GM04504 (cell line): ENCODE results near the gene CD151.

Experiments used
- DNase-seq: peaks from one replicate; pipeline ENCODE4 v3.0.0-alpha.2; 2012; ENCODE audit warnings: low read depth

Gene CD151

GRCh38 chr11:871472-871871, 38.7 kb downstream of the CD151 start:
- DNase-seq = no peak

- DNase-seq = no peak
Measured at GRCh38 chr11:872799-873198, 40.0 kb downstream of the CD151 start.

GRCh38 chr11:873706-874105, 41.0 kb downstream of the CD151 start:
- no peak for DNase-seq

- DNase-seq = no peak
Measured at GRCh38 chr11:875203-875602, 42.5 kb downstream of the CD151 start.

DNA sequence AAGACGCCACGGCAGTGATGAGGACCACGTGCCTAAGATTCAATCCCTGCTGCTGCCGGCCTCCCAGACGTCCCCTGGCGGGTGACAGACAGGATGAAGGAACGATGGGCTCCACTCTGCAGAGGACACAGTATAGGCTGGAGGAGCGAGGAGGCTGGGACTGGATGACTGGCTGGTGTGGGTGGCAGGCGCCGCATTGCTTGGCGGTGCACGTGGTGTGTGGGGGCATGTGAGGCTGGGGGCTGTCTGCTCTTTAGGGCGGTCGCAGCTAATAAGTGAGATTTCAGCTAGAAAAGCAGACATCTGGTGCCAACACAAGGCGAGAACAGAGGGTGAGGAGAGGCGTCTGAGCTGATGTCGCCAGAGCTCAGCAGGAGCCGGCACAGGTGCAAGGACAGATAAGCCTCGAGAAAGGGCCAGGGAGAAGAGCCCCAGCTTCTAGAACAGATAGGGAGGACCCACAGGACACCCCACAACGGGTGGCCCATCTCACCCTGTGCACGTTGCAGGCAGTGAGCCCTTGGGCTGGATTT, 43.1 kb downstream of the CD151 start:
- DNase-seq = no peak

DNA sequence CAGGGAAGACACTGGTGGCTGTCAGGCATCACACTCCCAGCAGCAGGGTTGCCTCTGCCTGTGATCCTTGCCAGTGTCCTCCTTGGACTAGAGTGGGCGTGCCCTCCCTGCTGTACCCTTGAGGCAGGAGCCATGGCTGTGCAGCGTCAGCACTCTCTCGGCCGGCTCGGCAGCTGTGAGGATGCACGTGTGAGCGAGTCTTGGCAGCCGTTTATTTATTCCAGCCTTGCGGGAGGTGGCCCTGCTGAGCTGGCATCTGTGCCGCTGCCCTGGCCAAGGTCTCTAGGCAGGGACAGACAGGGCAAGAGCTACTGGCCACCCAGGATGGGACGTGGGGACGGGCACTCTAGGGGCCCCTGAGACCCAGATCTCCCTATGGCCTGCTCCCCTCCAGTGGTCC, 43.8 kb downstream of the CD151 start:
- peak; percentile 25 for DNase-seq

GRCh38 chr11:877565-877964, 44.8 kb downstream of the CD151 start:
- no peak for DNase-seq

- no peak for DNase-seq
Measured at GRCh38 chr11:880447-880846, 47.7 kb downstream of the CD151 start.

DNA sequence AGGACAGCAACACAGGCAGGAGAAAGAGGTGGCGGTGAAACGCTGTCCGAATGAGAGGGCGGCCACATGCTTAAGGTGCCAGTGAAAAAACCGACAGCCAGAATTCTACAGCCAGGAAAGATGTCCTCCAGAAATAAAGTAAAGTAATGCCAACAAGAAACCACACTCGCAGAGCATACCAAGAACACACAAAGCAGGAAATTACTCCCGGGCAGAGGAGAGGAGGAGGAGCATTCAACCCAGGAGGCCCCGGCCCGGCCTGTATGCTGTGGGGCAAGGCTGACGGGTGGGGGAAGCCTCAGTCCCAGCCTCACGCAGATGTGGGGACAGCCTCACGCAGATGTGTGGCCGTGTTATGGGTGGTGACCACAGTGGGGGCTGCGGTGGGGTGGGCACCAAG, 49.8 kb downstream of the CD151 start:
- DNase-seq = no peak

DNA sequence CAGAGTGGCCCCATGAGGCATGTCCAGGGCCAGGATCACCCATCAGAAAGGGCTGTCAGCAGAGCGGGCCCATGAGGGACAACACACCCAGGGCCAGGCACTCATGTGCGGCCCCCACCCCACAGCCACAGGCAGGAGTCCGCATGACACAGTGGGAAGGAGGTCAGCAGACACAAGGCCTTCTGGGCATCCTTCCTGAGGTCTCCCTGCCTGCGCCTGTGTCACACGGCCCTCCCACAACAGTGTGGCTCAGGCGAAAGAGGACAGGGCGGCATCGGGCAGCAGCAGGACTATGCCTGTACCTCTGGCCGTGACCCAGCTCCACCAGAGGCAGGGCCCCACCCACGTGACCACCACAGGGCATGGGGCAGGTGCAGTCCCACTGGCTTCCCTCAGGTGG, 50.8 kb downstream of the CD151 start:
- DNase-seq = no peak

DNA sequence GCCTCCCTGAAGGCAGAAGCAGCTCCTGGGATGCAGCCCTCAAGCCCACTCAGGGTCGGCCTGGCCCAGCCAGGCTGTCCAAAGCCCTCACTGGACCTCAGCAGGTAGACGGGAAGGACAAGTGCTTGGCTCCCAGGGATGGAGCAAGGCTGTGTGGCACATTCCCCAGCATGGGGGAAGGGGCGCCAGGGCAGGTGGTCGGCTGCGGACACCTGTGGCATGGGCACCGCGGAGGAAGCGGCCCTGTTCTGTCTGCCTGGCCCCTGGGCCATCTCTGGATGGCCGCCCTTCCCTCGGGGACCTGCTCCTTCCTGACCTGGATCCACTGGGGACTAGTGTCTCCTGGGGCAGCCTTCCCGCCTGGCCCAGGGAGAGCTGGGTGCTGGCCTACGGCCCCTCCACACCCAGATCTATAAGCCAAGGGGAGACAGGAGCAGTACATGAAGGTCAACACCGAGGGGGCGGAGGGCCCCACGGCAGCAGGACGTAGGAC, 51.9 kb downstream of the CD151 start:
- no peak for DNase-seq

DNA sequence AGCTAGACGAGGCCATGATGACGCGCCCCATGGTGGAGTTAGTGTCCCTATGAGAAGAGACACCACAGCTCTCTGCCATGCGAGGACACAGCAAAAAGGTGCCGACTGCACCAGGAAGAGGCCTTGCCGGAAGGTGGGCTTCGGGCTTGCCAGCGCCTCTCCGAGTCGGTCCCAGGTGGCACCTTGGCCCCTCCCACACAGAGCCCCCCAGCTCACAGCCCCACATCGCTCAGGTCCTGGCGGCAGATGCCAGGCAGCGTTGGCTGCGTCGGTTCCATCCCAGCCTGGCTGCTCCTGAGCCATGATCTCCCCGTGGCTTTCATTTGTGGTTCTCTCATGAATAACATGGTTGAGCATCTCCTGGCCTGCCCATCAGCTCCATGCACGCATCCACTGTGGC, 53.8 kb downstream of the CD151 start:
- DNase-seq = no peak

DNA sequence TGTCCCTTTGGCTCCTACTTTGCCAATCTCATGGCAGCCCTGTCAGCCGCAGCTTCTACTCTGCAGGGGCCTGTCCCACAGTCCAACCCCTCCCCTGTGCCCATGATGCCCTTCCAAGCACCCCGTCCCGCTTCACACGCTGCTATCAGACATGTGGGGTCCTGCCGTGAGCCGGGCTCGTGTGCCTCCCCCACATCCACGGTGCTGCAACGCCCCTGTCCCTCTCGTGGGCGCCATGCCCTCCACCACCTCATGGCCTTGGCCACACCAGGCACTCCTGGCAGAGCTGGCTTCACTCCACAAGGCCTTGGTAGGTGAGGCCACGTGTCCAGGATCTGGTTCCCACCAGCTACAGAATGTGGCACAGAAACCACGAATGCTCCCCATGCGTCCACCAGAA, 54.8 kb downstream of the CD151 start:
- DNase-seq = no peak
